ENCODE data around the gene SLC45A1.

SLC45A1 gene

DNA sequence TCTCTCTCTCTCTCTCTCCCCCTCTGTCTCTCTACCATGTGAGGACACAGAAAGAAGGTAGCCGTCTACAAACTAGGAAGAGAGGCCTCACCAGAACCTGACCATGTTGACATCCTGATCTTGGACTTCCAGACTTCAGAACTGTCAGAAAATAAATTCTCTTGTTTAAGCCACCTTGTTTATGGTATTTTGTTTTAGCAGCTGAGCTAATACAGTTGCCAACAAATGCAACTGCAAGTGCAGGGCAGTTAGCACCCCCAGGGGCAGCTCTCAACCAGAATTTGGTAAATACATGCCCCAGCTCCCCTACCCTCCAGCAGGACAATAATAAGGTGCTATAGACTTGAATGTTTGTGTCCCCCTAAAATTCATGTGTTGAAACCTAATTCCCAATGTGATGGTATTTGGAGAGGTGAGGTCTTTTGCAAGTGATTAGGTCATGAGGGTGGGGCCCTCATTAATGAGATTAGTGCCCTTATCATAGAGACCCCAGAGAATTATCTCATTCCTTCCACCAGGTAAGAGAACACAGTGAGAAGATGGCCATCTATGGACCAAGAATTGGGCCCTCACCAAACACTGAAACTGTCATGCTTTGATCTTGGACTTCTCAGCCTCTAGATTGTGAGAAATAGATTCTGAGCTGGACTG, 6.7 kb upstream of the SLC45A1 start:
- DNase-seq (ENCODE audit: low read depth in 3 of 3, low spot score in 1 of 3): no peak

DNA sequence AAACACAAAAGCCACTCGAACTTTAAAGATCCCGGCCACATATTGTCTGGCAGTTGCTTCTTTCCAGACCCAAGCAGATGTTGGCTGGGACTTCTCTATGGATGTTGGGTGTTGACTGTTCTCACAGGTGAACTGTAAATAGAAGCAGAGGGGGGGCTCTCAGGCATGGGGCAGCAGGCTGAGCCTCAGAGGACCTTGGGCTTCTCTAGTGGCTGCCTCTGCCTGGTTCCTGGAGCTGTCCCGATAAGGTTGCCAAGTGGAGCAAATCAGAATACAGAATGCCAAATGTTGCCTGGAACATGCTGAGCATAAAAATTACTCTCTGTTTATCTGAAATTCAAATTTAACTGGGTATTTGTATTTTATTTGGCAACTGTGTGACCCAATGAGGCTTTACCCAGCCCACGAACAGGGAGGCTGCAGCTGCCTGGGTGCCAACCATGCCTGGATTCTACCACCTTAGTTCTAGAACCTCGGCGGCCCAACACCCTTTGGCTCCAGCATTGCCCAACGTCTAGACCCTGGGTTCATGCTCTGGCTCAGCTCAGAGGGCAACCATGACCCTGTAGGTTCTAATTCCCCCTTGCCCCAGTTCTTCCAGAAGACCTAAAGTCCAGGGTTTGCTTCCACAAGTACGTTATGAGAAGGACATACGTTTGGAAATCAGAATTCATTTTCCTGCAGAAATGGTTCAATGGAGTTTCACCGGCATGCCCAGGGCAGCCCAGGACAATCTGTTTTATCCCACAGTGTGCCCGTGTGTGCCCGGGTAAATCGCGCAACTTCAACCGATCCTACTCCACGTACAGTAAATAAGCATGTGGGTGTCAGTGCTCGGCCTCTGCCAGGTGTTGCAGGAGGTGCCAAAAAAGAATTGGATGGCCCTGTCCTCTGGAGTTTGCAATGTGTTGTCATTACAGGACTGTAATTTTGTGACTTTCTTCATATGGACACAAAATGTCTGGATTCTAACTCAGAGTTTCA, 5.4 kb upstream of the SLC45A1 start:
- DNase-seq (ENCODE audit: low read depth in 3 of 3, low spot score in 1 of 3): no peak

DNA sequence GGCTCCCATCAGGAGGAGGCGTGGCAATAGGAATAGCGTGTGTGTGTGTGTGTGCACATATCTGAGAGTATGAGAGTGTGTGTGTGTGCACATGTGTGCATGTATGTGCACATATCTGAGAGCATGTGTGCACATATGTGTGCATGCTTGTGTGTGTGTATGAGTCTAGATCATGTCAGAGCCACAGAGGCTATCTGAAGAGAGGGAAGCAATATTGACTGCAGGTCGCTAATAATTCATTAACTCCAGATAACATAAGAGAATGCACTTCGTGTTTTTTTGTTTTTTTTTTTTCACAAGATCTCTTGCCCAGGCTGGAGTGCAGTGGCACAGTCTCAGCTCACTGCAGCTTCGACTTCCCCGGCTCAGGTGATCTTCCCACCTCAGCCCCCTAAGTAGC, 4.7 kb upstream of the SLC45A1 start:
- DNase-seq (ENCODE audit: low read depth in 3 of 3, low spot score in 1 of 3): no peak

DNA sequence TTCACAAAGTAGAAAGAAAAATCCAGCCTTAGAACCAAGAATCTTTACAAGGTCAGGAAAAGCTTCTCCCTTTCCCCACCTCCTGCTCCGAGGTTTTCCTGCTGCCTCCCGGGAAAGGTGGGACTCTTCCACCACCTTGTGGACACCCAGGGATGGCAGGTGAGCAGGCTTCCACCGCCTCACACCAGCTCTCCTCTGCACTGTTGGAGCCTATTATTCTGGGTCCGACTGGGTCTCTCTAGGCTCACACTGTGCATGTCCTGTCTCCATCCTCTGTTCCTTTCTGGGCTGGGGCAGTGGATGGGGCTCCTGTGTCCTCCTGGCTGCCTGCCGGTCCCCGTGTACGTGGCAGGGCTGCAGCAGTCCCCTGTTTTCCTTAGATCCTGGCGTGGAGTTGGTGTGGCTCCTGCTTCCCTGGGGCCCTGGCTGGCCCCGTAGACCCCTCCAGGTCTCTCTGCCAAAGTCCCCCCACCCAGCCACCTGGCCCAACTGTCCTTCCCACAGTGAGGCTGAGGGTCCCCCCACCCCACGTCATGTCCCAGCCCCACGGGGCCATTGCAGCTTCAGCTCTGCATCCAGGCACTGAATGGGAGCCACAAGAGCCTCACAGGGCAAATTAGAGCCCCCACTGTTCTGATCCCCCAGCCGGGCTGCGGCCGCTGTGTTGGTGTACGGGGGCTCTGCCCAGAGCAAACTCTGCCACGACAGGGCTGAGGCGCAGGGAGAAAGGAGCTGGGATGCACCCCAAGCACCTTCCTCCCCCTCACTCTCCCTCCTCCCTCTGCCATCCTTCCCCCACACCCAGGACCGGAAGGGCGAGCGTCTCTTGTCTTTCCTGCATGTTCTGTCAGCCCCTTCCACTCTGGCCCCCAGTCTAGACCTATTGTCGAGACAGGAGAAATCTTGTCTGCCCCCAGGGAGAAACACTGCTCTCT, 3.3 kb upstream of the SLC45A1 start:
- DNase-seq (ENCODE audit: low read depth in 3 of 3, low spot score in 1 of 3): peak in 2 of 3 donors; percentile 14 to 19

DNA sequence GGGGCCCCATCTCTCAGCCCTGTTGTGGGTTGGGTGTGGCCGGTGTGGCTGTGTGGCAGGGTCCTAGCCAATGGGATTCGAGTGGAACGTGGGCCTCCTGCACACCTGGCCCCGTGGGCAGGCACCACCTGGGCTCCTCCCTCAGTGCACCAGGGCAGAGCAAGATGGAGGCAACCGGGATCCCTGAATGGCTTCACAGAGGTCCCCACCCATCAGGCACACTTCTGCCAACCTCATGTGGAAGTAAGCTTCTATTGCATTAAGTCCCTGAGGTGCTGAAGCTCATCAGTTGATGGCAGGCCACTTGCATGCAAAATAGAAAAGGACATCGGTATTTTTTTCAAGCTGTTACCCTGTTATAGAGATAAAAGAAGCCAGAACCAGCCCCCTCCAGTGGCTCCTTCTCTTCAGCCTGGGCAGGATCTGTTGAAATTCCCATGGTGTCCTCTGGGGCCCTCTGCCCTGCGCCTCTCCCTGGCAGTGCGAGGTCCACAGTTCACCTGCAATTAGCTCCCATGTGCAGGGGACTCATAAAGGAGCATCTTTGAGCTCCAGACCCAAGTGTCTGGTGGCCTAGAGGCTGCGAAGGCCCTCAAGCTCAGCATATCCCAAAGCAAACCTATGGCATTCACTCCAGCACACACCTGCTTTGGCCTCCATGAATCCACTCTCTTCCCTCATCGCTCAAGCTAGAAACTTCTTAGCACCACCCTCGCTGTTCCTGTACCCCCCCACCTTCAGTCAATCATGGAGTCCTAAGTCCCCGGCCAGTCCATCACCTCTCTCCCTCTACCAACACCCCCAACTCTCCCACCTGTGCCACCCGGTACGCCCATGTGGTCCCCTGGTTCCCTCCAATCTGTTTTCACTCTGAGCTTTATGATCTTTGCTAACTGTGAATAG, 2.1 kb upstream of the SLC45A1 start:
- no peak for DNase-seq (ENCODE audit: low read depth in 3 of 3, low spot score in 1 of 3)

DNA sequence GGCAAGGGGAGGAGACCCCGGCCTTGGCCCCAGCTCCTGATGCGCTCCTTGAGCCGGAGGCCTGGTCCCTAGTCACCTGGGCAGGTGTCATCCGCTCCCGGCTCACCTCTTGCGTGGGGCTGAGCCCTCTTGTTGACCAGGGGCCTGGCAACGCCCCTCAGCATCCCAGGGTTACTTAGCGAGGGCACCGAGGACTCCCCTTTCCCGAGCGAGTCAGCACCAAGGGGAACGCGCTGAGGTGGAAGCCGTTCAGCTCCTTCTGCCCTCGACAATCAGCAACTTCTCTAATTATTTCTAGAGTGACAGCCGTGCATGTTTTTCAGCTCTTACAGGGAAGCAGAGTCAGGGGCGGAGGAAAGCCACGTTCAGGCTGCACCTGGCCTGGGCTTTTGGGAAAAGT, 522 bp downstream of the SLC45A1 start:
- no peak for DNase-seq (ENCODE audit: low read depth in 3 of 3, low spot score in 1 of 3)

DNA sequence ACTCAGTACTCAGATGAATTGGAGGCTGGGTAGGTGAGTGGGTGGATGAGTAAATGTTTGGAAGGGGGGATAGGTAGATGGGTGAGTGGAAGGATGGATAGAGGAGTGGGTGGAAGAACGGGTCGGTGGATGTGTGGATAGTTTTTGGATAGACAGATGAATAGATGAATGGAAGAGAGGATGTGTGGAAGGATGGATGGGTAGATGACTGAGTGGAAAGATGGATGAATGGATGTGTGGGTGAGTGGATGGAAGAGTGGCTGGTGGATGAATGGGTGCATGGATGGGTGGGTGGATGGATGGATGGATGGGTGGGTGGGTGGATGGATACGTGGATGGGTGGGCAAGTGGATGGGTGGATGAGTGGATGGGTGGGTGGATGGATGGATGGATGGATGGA, 3.7 kb downstream of the SLC45A1 start:
- DNase-seq (ENCODE audit: low read depth in 3 of 3, low spot score in 1 of 3): no peak

DNA sequence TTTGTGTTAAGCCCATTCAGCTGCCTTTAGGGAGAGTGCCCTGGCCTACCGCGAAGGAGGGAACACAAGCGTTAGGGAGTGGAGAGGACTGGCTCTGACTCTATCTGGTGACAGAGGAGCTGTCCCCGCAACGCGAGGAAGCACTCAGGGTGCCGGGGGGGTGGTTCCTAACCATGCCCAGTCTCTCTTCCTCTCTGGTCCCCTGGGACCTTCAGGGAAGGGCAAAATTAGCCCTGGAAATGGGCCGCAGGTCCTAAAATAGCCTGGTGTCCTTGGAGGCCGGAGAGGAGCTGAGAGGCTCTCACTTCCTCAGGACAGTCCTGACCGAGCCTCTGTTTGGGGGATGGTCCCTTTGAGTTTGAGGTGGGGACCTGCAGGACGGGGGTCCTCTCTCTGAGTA, 5.8 kb downstream of the SLC45A1 start:
- DNase-seq (ENCODE audit: low read depth in 3 of 3, low spot score in 1 of 3): no peak

DNA sequence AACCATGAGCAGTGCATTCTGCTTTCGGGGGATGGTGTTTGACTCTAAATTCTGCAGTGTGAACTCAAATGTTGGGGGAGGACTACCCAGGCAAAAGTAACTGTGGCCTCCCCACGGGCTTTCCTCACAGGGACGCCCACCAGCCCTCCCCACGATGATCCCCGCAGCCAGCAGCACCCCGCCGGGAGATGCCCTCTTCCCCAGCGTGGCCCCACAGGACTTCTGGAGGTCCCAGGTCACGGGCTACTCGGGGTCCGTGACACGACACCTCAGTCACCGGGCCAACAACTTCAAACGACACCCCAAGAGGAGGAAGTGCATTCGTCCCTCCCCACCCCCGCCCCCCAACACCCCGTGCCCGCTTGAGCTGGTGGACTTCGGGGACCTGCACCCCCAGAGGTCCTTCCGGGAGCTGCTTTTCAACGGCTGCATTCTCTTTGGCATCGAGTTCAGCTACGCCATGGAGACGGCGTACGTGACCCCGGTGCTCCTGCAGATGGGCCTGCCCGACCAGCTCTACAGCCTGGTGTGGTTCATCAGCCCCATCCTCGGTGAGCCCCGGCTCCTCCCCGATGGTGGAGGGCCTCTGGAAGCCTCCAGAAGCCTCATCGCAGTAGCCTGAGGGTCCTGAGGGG, 6.4 kb downstream of the SLC45A1 start:
- DNase-seq (ENCODE audit: low read depth in 3 of 3, low spot score in 1 of 3): no peak

DNA sequence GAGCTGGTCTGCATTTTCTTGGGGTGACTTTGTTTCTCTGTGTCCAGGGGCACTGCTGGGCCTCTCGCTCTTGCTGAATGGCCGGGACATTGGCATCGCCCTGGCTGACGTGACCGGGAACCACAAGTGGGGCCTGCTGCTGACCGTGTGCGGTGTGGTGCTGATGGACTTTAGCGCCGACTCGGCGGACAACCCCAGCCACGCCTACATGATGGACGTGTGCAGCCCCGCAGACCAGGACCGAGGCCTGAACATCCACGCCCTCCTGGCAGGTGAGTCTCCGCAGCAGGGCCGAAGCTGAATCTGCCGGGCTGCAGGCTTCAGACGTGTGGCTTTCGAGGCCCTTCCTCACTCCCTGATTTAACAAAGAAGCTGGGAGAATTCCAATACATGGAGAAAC, 7.9 kb downstream of the SLC45A1 start:
- no peak for DNase-seq (ENCODE audit: low read depth in 3 of 3, low spot score in 1 of 3)

DNA sequence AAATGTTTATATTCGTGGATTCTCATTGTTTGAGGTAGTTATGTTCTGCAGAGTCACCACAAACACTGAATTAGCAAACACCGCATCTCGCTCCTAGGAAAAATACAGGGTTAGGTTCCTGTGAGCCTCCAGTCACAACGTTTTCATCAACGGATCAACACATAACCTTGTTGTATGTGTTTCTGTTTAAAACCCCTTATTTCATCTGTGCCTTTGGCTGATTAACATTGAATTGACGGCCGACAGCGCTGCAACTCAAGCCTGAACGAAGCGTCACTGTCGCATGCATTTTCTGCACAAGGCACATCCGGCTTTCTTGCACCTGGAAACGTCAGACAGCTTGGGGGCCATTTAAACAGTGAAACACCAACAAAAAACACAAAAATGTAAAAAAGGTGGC, 8.4 kb downstream of the SLC45A1 start:
- no peak for DNase-seq (ENCODE audit: low read depth in 3 of 3, low spot score in 1 of 3)

DNA sequence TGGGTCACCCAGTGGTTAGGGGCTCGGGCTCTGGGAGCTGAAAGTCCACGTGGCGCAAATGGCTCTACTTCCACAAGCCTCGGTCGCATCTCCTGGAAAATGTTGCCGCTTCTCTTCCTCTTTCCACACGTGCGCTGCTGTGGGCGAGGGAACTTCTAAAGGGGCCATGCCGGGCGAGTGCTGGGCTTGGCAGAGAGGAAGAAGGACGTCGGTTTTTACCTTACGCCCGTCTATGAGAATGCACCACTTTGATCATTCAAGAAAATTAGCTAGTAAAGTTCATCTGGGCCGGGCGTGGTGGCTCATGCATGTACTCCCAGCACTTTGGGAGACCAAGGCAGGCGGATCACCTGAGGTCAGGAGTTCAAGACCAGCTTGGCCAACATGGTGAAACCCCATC, 10.4 kb downstream of the SLC45A1 start:
- no peak for DNase-seq (ENCODE audit: low read depth in 3 of 3, low spot score in 1 of 3)

DNA sequence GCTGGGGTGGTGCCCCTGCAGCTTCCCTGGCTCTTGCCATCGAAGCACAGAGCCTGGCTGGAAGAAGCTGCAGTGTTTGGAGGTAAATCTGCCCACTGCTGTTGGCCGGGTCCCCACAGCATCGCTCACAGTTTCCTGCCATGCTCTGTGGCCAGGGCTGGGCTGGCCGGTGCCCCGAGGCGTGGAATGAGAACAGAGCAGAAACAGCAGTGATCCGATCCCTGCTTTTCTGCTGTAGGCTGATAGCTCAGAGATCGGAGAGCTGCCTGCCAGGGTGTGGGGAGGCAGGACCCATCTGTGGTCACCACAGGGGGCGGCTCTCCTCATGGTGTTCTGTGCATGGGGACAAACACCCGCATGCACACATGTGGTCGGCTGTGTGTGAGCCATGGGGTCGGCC, 11.5 kb downstream of the SLC45A1 start:
- DNase-seq (ENCODE audit: low read depth in 3 of 3, low spot score in 1 of 3): no peak

DNA sequence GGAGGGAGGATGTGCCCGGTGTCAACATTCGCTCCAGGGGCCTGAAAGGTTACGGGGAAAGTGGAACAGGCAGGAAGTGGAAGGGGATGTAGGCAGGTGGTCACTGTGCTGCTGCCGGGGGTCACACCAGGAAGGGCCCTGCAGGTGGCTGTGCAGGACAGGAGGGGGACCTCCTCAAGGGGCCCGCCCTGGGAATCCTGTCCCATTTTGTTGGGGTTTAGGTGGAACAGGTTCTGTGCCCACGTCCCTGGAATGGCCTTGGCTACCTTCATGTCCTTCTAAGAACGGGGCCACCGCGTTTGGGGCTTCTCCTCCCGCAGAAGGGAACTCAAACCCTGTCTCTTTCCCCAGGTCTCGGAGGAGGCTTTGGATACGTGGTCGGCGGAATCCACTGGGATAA, 11.9 kb downstream of the SLC45A1 start:
- no peak for DNase-seq (ENCODE audit: low read depth in 3 of 3, low spot score in 1 of 3)

DNA sequence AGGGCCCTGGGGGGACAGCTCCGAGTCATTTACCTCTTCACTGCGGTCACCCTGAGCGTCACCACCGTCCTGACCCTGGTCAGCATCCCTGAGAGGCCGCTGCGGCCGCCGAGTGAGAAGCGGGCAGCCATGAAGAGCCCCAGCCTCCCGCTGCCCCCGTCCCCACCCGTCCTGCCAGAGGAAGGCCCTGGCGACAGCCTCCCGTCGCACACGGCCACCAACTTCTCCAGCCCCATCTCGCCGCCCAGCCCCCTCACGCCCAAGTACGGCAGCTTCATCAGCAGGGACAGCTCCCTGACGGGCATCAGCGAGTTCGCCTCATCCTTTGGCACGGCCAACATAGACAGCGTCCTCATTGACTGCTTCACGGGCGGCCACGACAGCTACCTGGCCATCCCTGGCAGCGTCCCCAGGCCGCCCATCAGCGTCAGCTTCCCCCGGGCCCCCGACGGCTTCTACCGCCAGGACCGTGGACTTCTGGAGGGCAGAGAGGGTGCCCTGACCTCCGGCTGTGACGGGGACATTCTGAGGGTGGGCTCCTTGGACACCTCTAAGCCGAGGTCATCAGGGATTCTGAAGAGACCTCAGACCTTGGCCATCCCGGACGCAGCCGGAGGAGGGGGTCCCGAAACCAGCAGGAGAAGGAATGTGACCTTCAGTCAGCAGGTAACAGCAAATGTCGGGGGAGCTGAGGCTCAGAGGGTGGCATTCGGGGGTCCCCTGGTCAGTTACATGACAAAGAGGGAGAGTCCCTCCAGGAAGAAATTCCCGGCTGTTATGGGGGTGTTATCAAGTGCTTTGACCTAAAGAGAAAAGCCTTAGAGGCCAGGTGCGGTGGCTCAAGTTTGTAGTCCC, 12.6 kb downstream of the SLC45A1 start:
- DNase-seq (ENCODE audit: low read depth in 3 of 3, low spot score in 1 of 3): no peak

DNA sequence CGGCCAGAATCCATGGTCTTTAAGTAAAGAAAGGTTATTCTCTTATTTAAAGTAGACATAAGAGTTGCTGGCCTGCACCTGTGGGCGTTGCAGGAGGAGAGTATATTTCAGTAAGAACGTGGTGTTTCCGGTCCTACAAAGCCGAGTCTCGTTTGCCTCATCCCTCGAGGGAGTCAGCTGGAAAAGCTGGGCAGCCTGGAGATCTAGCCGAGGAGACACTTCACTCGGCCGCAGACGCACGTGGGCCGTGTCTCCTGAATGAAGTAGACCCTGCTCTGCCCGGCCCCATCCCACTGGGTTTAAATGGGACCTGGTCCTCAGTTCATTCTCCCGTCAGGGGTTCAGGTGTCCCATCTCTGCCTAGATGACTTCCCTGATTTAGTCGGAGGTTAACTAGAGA, 14.9 kb downstream of the SLC45A1 start:
- DNase-seq (ENCODE audit: low read depth in 3 of 3, low spot score in 1 of 3): no peak

DNA sequence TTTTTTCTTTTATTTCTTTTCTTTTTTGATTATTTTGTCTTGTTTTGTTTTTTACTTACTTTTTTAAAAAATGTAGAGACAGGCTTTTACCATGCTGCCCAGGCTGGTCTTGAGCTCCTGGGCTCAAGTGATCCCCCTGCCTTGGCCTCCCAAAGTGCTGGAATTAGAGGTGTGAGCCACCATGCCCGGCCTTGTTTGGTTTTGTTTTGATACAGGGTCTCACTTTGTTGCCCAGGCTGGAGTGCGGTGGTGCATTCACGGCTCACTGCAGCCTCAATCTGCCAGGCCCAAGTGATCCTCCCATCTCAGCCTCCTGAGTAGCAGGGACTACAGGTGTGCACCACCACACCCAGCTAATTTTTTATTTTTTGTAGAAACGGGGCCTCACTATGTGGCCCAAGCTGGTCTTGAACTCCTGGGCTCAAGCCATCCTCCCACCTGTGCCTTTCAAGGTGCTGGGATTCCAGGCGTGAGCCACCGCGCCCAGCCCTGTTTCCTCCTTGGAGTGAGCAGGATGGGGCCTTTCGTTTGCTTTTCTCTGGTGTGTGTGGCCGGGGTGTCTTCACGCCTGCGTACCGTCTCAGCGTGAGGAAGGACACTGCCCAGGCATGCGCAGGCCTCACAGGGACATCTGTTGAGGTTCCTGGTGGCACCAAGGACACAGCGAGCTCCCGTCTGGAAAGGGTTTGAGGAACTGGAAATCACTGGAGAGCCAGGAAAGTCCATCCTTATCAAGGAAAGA, 15.5 kb downstream of the SLC45A1 start:
- DNase-seq (ENCODE audit: low read depth in 3 of 3, low spot score in 1 of 3): no peak

DNA sequence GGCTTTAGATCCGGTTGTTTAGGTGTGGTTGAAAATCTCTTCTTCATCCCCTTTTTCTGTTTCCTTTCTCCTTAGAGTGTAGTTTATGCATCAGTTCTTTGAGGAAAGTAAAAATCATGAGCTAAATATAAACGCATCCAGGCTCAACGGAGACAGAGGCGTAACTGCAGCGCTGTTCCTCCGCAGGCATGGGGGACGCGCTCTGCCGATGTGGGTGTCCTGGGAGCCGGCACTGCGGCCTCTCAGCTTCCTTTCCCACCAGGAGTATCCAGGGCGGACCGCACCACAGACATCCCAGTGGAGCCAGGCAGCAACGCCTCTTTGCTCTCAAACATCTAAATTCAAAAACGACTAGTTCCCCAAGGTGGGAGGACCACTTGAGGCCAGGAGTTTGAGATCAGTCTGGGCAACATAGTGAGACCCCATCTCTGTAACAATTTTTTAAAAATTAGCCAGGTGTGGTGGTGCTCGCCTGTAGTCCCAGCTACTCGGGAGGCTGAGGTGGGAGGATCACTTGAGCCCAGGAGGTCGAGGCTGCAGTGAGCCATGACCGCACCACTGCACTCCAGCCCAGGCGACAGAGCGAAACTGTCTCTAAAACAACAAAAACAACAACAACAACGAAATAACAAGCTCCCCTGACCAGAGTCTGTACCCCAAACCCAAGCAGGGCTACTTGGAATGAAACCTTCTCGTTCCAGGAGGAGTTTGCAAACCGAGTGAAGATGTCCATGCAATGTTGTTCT, 16.4 kb downstream of the SLC45A1 start:
- DNase-seq (ENCODE audit: low read depth in 3 of 3, low spot score in 1 of 3): no peak
